DOHH2 (cell line): Measurements from ENCODE around the gene HDAC3.

Source experiments
- H3F3A ChIP-seq: fragments of 200-600 bp; sonication (generic), shearing (Covaris generic); 2 replicates; pipeline ENCODE4 v1.6.0; 2016; ENCODE audit warnings: antibody characterized with exemption, mild to moderate bottlenecking; ENCODE audit not compliant: control insufficient read depth, insufficient read depth
- H3K27ac ChIP-seq: fragments of 200-600 bp; sonication (generic); 2 replicates; pipeline ENCODE4 v1.5.1; 2014; ENCODE audit warnings: low read depth, mild to moderate bottlenecking, low read length, moderate library complexity
- H3K27me3 ChIP-seq: fragments of 200-600 bp; sonication (generic); 2 replicates; pipeline ENCODE4 v1.6.1; 2014; ENCODE audit warnings: mild to moderate bottlenecking, low read length, mixed read lengths; ENCODE audit not compliant: control insufficient read depth
- H3K36me3 ChIP-seq: fragments of 200-600 bp; sonication (generic); 2 replicates; pipeline ENCODE4 v1.6.1; 2014; ENCODE audit warnings: mild to moderate bottlenecking, low read length, moderate library complexity, mixed read lengths; ENCODE audit not compliant: control insufficient read depth
- H3K4me1 ChIP-seq: fragments of 200-600 bp; sonication (generic); 2 replicates; pipeline ENCODE4 v1.6.1; 2014; ENCODE audit warnings: mild to moderate bottlenecking, low read length, mixed read lengths; ENCODE audit not compliant: control insufficient read depth
- H3K4me2 ChIP-seq: fragments of 200-600 bp; sonication (generic); 2 replicates; pipeline ENCODE4 v1.6.0; 2014; ENCODE audit warnings: mild to moderate bottlenecking, low read length, moderate library complexity
- H3K4me3 ChIP-seq: fragments of 200-600 bp; sonication (generic); 2 replicates; pipeline ENCODE4 v1.5.1; 2014; ENCODE audit warnings: mild to moderate bottlenecking, low read length, mixed read lengths
- H3K79me2 ChIP-seq: fragments of 200-600 bp; sonication (generic); 2 replicates; pipeline ENCODE4 v1.6.1; 2014; ENCODE audit warnings: mild to moderate bottlenecking, low read length, mixed read lengths; ENCODE audit not compliant: control insufficient read depth
- H3K9me2 ChIP-seq: fragments of 200-600 bp; sonication (generic); replicated peaks from 2 replicates; pipeline ENCODE4 v1.6.1; 2014; ENCODE audit warnings: mild to moderate bottlenecking, low read length, mixed read lengths; ENCODE audit not compliant: control insufficient read depth
- H3K9me3 ChIP-seq: fragments of 200-600 bp; sonication (generic); 2 replicates; pipeline ENCODE4 v1.6.1; 2014; ENCODE audit warnings: antibody characterized with exemption, low read length, mixed read lengths; ENCODE audit not compliant: control insufficient read depth, insufficient read depth
- H4K20me1 ChIP-seq: fragments of 200-600 bp; sonication (generic); 2 replicates; pipeline ENCODE4 v1.6.0; 2014; ENCODE audit warnings: low read depth, mild to moderate bottlenecking, antibody characterized with exemption, low read length, moderate library complexity; ENCODE audit not compliant: control insufficient read depth, insufficient read depth
- CTCF ChIP-seq: fragments of 200-600 bp; sonication (generic); IDR thresholded peaks from one replicate; pipeline ENCODE4 v1.5.1; 2014; ENCODE audit warnings: antibody characterized with exemption, mild to moderate bottlenecking, low read depth, low read length; ENCODE audit not compliant: poor library complexity, severe bottlenecking
- EZH2phosphoT487 ChIP-seq: fragments of 200-600 bp; sonication (generic); IDR thresholded peaks from 2 replicates; pipeline ENCODE4 v1.6.1; 2017; ENCODE audit warnings: borderline replicate concordance, mild to moderate bottlenecking, antibody characterized with exemption, low read length, moderate library complexity, mixed read lengths

Gene HDAC3

DNA sequence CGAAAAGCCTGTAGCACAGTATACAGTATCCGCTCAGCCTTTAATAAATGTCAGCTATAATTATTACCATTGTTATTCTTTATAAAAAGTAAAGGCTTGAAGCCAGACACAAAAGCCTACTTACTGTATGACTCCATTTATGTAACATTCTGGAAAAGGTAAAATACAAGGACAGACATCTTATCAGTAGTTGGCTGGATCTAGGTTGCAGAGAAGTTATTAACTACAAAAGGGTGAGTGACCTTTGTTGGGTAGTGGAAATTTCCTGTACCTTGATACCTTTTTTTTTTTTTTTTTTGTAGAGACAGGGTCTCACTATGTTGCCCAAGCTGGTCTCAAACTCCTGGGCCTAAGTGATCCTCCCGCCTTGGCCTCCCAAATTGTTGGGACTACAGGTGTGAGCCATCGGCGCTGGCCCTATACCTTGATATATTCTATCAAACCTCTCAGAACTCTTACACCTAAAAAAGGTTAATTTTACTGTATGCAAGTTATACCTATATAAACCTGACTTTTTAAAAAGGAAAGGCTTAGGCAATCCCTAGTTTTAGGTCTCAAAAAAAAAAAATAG lies 6.0 kb downstream of the HDAC3 start:
- peaks cover 18% of the 10 kb centered on the region for H3K4me1 ChIP-seq
- H4K20me1 ChIP-seq = peaks cover 14% of the 10 kb centered on the region; the same call in 1 of the 2 replicates
- H3K4me2 ChIP-seq = no peak overlapping the region
- no peaks in the 10 kb centered on the region for H3K9me2 ChIP-seq
- peaks cover 43% of the 10 kb centered on the region for H3K79me2 ChIP-seq
- no peak for TF ChIP-seq EZH2phosphoT487
- TF ChIP-seq CTCF = no peak
- no peaks in the 10 kb centered on the region for H3K27me3 ChIP-seq
- no peak overlapping the region for H3K27ac ChIP-seq
- peaks cover 86% of the 10 kb centered on the region for H3K36me3 ChIP-seq
- no peaks in the 10 kb centered on the region for H3F3A ChIP-seq
- H3K4me3 ChIP-seq = no peak overlapping the region
- no peaks in the 10 kb centered on the region for H3K9me3 ChIP-seq

- H3K4me2 ChIP-seq = no peak overlapping the region
- H3K36me3 ChIP-seq = peaks cover 87% of the 10 kb centered on the region
- no peaks in the 10 kb centered on the region; the same call in 1 of the 2 replicates for H3F3A ChIP-seq
- H3K27me3 ChIP-seq = no peaks in the 10 kb centered on the region
- peaks cover 4% of the 10 kb centered on the region for H3K4me1 ChIP-seq
- TF ChIP-seq CTCF (no peak), EZH2phosphoT487 (no peak)
- H3K9me3 ChIP-seq = no peaks in the 10 kb centered on the region
- H3K79me2 ChIP-seq = peaks cover 22% of the 10 kb centered on the region
- H4K20me1 ChIP-seq = no peaks in the 10 kb centered on the region
- no peaks in the 10 kb centered on the region for H3K9me2 ChIP-seq
- no peak overlapping the region for H3K4me3 ChIP-seq
- no peak overlapping the region for H3K27ac ChIP-seq
Measured at GRCh38 chr5:141628175-141628788, 8.4 kb downstream of the HDAC3 start.

DNA sequence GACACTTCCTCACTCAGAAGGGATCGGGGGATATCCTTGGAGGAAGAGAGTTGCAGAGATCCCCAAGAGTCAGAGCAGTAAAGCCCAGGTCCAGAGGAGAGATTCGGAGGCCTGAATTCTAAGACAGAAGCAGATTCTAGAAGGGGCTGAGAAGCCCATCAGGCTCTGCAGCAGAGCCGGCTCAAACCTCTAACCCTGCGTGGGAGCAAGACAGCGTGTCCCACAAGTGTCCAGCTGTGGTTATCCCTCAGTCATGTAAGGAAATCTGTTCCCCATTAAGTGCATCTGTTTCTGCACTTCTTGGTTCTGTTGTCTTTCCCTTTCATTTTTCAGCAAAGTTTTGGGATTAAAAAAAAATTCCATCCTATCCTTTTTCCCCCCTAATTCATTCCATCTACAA lies 13.0 kb downstream of the HDAC3 start:
- Histone ChIP-seq H3K9me3 (no peaks in the 10 kb centered on the region), H3F3A (peaks cover 9% of the 10 kb centered on the region), H3K4me3 (no peak overlapping the region), H3K27ac (no peak overlapping the region), H3K9me2 (no peaks in the 10 kb centered on the region), H3K4me1 (peaks cover 10% of the 10 kb centered on the region), H4K20me1 (no peaks in the 10 kb centered on the region), H3K79me2 (peaks cover under 1% of the 10 kb centered on the region), H3K27me3 (no peaks in the 10 kb centered on the region), H3K4me2 (no peak overlapping the region), H3K36me3 (peaks cover 87% of the 10 kb centered on the region)
- TF ChIP-seq CTCF = no peak
- no peak for TF ChIP-seq EZH2phosphoT487
